ENCODE measurements around the gene GUCD1.
"Not testable (repeated sequence)": the region's sequence is repeated elsewhere in the genome, so short reads cannot be mapped to it uniquely, and the experiment has no call there.

GUCD1 gene

DNA sequence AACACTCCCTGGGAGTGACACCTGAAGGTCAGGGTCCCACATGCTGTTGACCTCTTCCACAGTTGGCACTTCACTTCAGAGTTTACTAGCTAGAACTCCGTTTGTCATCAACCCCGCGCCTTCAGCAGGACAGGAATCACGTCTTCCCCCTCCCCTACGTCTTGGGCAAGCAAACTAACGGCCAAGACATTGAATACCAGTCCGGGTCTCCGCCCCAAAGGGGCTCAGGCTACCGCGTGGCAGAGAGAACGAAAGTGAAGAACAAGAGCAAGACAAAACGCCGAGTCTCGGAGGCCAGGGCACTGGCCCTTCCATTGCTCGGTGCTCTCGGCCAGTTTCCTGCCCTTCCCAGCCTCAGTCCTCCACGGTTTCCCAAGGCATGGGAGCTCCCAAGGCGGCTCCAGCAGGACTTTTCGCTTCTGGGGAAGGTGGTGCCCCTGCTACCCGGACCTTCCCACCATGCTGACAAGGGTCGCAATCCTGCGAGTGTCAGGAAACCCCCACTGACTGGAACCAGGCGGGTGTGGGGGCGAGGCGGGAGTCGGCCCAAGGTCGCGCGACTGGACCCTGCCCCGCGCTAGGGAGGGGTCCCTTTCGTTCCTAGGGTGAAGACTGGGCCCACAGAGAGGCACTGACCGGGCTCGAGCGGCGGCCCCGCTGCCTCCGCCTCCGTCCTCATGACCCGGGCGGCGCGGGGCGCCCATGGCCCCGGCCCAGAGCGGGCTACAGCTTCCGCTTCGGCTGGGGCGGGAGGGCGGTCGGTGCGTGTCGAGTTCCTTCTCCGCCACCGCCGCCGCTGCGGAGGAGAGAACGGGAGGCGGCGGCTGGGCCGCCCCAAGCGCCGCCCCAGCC lies at the start of gene GUCD1:
Gene GUCD1, minus strand, starts transcription at position 826 of the 852 bp plus-strand sequence. Its CDS starts 147 bp downstream, at position 679.
- no peak for DNase-seq (ENCODE audit: low read depth in 2 of 2, low spot score in 1 of 2)

DNA sequence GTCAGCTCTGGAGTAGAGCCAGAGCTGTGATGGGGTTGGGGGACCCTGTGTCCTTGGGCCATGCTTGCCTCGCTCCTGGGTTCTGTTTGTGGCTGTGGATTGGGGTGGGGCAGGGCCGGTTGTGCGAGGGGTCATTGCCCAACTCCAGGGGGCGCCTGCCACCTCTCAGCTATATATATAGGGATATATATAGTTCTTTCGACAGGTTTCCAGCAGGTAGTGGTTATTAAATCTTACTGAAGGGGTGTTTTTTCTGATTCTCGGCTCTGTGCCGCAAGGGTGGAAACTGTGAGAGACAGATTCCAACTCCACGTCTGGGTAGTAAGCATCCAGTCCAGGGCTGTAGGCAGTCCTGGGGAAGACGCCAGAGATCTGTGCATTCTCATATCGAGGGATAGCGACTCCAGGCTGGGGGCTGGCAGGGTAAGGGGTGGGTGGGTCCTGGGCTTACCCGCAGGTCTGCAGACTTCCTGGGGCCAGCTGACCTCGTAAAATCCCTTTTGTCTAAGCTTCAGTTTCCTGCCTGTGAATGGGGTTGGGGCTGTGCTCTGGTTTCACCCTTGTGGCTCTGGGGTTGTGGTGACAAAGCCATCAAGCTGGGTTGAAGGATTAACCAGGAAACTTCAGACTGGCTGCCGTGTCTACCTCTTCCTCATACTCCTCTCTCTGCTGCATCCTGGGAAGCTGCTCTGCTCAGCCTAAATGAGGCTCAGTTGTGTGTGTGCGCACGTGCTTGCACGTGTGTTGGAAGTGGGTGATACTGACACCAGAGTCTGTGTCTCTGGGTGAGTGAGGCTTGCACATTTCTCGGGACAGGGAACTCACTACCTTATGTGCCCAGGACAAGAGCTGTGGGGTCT lies 49.1 kb upstream of the GUCD1 start:
- DNase-seq (ENCODE audit: low read depth in 2 of 2, low spot score in 1 of 2) = not testable (repeated sequence)

DNA sequence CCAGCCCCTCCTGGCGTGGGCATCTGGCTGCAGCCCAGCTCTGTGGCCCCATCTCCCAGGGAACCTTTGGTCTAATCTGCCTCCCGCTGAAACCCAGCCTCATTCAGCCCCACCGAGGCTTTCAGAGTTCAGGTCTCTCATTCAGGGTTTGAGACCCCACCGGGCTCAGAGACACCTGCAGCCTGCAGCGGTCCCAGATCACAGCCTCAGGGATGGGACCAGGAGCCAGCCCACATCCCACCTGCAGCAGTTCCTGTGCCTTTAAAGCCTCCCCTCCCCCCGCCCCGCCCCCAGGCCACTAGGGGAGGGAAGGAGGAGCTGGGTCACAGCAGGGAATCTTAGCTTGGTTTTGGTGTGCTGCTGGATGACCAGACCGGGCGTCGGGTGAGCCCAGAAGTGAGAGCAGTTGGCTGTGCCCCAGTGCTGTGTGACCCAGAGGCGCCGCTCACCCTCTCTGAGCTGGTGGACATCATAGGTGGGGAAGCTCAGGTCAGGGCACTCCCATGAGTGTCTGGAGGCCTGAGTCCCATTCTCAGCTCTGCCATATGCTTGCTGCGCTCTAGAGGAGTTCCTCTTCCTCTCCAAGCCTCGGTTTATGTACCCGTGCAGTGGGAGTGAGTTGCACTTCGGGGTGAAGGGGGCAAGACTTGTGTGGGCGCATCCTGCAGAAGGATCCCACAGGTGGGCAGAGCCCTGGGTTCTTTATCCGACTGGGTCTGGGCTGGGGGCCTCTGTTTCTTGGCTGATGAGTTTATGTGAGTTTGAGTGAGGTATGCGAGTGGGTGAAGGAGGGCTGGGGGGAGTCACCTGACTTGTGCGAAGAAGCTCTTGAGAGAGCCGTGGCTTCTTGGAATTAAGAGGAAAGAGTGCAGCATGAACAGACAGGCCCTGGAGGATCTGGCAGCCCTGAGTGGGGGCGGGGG lies 48.2 kb upstream of the GUCD1 start, which contains the start of gene GGT1:
Gene GGT1, plus strand, starts transcription at position 347 of the 923 bp plus-strand sequence. CDS start 7,889 bp downstream, outside the sequence.
- not testable (repeated sequence) for DNase-seq (ENCODE audit: low read depth in 2 of 2, low spot score in 1 of 2)

DNA sequence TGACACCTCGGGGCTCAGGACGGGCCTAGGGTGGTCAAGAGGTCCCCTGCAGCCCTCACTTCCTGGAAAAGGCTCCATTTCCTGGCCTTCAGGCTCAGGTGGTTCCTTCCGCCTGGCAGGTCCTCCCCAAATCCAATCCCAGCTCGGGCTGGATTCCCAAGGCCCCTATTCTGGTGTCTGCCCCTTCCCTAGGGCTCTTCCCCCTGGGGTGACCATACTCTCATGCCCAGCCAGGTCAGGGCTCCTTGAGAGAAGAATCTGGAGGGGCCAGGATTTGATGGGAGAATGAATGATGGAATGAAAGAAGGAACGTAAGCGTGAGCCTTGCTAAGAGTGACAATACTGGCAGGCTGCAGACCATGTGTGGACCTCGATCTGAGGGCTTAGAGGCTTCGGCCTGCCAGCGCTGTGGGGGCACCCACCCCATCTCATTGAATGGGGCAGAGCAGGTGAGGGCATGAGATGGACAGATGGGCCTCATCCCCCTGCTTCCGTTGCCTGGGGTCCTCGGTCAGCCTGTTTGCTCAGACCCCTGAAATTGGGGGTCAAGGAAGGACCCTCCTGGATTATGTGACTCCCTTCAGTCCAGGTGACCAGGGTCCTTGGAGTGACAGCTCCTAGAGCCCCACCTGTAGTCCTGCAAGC lies 47.3 kb upstream of the GUCD1 start:
- not testable (repeated sequence) for DNase-seq (ENCODE audit: low read depth in 2 of 2, low spot score in 1 of 2)

DNA sequence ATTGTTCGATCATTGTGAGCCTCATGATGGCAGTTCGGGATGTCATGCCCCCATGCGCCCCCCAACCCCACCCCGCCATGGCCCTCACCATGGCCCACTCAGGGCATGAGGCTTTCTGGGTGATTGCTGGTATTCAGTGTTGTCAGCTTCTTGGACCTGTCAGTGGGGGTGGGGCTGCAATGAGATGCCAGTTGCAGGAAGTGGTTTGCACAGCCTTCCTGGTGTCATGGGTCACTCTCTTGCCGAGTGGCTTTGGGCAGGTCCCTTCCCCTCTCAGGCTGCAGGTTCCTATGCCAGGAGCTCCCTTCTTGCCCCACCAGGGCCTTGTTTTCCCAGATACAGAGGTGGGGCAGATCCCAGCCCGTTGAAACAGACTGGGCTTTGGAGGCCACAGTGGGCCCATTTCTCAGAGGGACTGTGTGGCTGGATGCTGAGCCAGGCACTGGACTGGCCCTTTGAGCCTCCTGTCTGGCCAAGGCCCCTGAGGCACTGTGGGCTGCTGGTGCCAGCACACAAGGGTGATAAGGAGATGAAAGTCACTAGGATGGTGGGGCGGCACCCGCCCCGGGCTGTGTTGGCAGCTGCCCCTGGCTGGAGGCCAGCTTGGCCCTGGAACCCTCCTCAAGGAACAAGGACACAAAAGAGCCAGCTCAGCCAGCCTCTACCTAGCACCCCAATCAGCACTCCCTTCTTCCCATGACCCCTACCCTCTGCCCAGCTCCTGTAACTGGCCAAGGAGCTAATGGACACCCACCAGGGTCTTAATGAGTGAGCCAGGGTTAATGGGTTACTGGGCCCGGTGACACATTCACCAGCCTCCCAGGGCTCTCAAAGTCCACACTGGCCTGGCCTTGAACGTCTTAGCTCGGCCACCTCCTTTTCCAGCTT lies 46.5 kb upstream of the GUCD1 start:
- DNase-seq (ENCODE audit: low read depth in 2 of 2, low spot score in 1 of 2) = no peak

DNA sequence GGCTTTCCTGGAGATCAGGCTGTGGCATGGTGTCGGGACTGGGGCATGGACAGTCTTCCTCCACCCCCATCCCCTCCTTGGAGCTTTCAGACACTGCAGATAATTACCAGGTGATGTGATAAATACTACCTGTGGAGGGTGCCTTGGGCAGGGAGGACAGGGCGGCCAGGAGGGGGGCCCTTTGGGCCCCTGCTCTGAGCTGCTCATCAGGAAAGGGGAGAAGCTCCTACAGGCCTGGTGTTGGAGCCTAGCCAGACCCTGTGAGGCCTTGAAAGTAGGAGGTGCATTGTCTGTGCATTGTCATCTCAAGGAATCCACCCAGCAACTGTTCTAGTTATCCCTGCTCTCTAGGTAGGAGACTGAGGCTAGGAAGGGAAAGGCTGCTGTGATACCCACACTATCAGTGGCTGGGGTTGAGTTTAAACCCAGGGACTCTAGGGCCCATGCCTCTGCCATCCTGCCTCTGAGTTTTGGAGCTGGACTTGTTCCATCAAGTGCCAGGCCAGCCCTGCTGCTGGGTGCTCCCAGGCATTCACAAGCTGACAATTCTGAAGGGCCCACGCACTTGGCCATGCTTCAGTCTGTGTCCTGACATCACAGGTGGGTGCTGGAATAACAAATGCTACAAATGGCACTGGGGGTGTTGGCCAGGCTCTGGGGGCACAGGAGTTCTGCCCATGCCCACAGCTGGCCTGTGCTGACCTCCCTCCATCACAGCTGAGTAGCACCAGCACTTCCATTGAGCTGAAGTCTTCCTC lies 45.2 kb upstream of the GUCD1 start:
- DNase-seq (ENCODE audit: low read depth in 2 of 2, low spot score in 1 of 2) = not testable (repeated sequence)

DNA sequence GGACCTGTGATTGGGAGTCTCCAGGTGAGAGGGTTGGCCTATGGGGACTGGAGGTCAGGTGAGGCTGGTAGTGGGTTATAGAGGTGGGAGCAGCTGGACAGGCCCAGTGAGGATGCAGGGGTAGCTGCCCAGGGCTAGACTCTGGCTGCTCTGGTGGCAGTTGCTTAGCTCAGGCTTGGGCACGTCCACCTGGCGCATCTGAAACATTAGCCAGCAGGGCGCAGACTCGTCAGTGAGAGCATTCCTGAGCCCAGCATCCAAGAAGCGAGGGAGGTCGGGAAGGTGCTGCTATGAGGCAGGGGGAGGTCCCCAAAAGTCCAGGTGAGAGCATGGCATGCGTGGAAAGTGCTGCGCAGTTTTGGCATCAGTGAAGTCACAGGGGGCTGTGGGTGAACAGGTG lies 44.6 kb upstream of the GUCD1 start:
- DNase-seq (ENCODE audit: low read depth in 2 of 2, low spot score in 1 of 2) = no peak

DNA sequence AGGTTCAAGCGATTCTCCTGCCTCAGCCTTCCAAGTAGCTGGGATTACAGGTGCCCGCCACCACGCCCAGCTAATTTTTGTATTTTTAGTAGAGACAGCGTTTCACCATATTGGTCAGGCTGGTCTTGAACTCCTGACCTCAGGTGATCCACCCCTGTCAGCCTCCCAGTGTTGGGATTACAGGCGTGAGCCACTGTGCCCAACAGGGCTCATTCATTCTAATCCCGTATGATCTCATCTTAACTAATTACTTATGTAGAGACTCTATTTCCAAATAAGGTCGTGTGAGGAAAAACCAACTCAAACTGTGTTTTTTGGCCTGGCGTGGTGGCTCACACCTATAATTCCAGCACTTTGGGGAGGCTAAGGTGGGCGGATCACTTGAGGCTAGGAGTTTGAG lies 42.1 kb upstream of the GUCD1 start:
- not testable (repeated sequence) for DNase-seq (ENCODE audit: low read depth in 2 of 2, low spot score in 1 of 2)

DNA sequence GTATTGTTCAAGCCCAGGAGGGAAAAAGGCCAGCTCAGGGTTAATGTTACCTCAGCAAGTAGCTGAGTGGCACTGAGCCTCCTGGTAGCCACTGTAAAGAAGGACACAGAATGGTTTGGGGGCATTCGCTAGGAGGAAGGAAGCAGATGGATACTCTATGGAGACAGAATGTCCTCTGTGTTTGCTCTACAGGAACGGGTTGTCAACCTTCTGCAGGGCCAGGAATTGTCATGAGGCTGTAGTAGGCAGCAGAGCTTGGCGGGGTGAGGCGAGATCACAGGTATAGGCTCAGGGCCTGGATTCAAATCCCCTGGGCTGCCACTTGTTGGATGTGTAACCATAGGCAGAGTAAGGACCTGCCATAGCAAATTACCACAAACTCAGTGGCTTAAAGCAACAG lies 40.9 kb upstream of the GUCD1 start:
- no peak for DNase-seq (ENCODE audit: low read depth in 2 of 2, low spot score in 1 of 2)

DNA sequence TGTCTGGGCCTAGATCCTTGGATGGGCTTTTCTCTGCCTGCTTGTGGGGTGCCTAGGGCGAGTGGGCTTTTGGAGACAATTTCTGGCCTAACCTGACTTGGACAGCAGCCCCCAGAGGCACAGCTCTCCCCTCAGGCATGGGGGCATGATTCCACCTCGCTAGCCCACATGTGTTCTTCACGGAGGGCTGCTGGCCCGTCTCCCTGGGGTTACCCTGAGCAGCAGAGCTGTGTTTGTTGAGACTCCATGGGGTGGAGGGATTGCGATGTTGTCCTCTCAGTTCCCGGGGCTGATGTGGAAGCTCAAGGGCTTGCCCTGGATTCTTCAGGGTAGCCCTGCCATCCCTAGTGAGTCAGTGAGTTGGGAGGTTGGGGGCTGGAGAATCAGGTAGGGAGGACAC lies 40.3 kb upstream of the GUCD1 start:
- DNase-seq (ENCODE audit: low read depth in 2 of 2, low spot score in 1 of 2) = no peak

DNA sequence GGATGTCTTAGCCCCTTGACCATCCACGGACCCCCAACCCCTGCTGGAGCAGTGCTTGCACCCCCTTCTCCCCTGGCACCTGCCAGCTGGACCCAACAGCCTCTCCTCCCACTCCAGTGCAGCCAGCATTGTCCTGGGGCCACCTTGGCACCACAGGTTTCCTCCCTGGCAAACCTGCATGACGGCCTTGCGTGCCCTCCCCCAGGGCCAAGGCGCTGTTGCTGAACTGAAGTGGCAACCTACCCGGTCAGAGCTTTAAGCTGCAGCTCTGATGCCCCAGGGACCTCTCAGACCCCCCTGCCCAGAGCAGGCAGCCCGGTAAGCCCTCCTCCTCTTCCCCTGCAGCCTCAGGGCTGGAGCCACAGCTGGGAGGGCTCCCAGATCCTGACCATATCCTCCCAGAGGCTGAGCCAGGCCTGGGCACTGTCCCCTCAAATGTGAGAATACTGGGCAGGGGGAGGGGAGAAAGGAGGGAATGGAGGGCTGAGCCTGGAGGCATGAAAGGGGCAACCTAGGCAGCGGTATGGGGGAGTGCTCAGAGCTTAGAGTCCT lies 39.7 kb upstream of the GUCD1 start:
- DNase-seq (ENCODE audit: low read depth in 2 of 2, low spot score in 1 of 2) = no peak

DNA sequence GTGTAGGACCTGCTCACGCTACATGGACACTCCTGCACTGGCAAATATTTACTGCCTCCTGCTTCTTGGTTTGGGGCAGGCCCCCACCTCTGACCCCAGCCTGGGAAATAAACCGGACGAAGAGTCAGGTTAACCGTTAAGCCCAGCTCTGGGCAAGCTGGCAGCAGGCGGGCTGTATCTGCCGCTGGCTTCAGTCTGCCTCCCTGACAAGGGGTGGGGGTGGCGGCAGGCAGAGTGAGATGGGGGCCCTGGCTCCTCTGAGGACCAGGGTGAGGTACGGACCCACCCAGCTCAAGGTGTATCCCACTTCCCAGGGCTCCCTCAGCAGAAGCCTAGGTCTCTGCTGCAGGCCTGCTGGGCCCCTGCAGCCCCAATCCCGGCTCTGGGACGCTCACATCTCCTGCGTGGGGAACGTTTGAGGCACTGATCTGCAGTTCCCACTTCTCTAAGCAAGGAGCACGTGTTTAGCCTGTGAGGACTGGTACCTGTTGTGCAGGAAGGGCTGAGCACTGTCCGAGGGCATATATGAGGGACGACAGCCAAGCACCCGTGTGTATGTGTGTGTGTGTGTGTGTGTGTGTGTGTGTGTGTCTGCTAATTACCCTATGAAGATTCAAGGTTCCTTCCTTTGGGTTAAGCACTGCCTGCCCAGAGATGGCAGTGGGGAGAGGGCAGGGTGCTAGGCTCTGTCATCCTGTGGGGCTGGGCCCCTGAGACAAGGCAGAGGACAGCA lies 39.1 kb upstream of the GUCD1 start:
- no peak for DNase-seq (ENCODE audit: low read depth in 2 of 2, low spot score in 1 of 2)

DNA sequence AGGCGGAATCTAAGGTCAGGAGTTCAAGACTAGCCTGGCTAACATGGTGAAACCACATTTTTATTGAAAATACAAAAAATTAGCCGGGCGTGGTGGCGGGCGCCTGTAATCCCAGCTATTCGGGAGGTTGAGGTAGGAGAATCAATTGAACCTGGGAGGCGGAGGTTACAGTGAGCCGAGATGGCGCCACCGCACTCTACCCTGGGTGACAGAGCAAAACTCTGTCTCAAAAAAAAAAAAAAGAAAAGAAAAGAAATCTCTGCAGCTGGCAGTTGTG lies 38.6 kb upstream of the GUCD1 start:
- not testable (repeated sequence) for DNase-seq (ENCODE audit: low read depth in 2 of 2, low spot score in 1 of 2)

DNA sequence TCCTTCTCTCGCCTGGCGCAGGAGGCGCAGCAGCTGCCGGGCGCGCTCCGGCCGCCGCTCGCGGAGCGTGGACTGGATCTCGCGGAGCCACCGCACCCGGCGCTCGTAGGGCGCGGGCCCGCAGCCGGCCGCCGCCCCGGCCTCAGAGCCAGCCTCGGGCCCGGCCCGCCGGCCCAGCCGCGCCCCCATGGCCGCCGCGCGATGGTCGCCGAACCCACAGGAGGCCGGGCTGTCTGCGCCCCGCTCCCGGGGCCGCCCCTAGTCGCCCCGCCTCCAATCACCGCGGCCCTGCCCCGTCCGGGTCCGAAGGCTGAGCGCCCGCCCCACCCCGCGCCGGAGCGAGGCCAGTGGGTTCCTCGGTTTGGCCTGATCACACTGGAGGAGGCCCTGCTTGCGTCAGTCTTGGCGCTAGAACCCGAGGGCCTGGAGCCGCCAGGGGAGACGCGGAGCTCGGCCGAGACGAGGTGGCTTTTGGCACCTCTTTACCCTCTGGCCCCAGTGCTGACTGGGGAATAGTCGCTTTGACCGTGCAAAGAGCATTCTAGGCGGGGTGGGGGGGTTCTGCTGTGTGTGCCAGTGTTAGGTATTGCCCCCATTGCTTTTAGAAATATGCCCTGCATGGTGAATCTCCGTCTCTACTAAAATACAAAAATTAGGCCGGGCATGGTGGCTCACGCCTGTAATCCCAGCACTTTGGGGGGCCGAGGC lies 38.1 kb upstream of the GUCD1 start, which contains the start of gene LRRC75B:
Gene LRRC75B, minus strand, starts transcription at position 223 of the 708 bp plus-strand sequence. Its CDS starts 34 bp downstream, at position 189.
- DNase-seq (ENCODE audit: low read depth in 2 of 2, low spot score in 1 of 2) = no peak

DNA sequence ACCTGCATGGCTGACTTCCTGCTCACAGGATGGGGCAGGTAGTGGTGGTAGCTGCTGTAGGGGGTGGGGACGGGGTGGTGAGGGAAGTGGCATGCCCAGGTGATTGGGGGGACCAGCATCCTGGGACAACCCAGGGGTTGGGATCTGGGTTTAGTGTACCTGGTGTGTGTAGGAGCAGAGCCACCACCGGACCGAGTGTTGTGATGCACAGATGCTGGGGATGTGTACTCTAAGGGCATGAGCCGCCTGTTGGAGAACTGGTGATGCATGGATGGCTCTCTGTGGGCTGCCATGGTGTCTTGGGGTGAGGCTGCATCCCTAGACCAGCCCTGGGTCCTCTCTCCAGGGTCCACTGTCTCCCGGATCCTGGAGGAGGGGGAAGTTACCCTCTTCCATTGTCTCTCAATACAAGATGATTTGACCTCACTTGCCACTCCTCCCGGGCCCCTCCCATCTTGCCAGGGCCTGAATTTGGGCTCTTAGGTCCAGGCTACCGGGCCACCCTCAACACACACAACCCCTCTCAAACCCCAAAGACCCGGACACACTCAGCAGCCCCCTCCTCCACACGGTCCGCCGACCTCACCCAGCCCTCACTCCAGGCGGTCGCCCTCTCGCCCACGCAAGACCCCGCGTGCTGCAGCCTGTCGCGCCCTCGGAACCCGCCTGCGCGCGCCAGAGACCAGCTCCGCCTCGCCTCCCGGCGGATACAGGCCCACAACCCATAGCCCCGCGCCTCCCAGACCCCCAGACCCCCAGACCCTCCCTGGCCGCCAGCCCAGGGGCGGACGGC lies 37.3 kb upstream of the GUCD1 start:
- DNase-seq (ENCODE audit: low read depth in 2 of 2, low spot score in 1 of 2) = no peak

DNA sequence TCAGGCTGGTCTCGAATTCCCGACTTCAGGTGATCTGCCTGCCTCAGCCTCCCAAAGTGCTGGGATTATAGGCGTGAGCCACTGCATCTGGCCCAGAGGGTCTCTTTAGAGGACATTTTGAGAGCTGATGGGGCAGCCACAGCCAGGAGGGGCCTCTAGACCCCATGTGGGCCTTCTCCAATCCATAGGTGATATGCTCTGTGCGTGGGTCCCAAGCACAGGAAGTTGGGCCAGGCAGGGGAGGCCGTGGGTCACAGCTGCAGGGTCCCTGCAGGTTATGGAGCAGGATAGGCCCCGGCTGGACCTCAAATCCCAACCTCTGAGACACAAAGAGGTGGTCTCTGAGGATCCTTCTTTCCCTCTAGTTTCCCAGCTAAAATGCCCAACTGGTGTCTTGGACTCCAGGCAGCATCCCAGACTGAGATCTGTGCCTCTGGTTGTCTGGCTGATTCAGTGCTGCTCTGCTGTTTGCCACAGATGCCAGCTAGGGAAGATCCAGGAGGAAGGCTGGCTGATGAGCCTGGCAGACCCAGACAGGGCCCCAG lies 36.4 kb upstream of the GUCD1 start:
- DNase-seq (ENCODE audit: low read depth in 2 of 2, low spot score in 1 of 2) = no peak

Measured in stimulated activated CD8-positive, alpha-beta memory T cell treated with anti-CD3 and anti-CD28 coated beads, Interleukin-4, amount 100 ng/mL, for 4 hours (primary cell).